ENCODE measurements around the gene SLC39A5.
A peak's percentile ranks its signal among the peaks of the same experiment; 100 is the strongest.
"Not testable (repeated sequence)": the region's sequence is repeated elsewhere in the genome, so short reads cannot be mapped to it uniquely, and the experiment has no call there.

Gene SLC39A5

DNA sequence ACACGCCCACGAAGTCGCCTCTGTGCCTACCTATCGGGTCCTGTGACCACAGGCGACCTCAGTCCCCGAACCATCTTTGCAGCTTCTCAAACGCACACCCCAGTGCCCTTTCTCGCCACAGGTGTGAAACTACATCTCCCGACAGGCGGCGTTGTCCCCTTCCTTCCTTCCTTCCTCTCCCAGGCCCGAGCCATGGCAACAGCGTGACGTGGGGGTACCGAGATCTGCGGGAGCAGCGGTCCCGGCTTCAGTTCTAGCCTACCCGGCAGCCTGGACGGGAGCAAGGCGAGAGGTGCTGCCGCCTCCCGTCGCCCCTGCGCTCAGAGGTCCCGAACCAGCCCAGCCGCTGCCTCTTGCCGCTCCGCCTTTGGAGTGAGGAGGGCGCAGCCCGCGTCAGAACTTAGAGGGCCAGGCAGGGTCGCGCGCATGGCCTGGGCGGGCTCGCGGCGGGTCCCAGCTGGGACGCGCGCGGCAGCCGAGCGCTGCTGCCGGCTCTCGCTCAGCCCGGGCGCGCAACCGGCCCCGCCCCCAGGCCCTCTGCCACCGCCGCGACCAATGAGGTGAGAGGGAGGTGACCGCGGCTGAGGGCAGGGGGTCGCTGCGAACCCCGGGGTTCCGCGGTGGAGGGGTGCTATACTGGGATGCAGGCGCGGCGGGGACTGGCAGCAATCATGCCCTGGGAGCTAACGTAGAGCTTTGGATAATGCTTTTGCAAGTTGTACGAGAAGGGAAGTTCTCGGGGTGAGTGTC is 37.0 kb downstream of the SLC39A5 start, which contains the start of gene COQ10A:
TSS of gene COQ10A (plus strand) at position 250 of the 750 bp plus-strand sequence. CDS start at position 427, 177 bp downstream.
- TF ChIP-seq POLR2AphosphoS5 (IDR thresholded peaks at IDR 0.05; ENCODE audit: borderline replicate concordance, low read depth, low read length) = peak; percentile 78; the same call in 1 of the 2 replicates
- no peak for TF ChIP-seq FOXP2 (optimal IDR thresholded peaks at IDR 0.05; ENCODE audit: control extremely low read depth, extremely low read length, insufficient read depth)
- DNase-seq (ENCODE audit: low read depth, low spot score) = no peak
- H3K27ac ChIP-seq = no peak within 1 kb of the TSS
- H3K36me3 ChIP-seq (ENCODE audit: insufficient read depth, low read length) = peaks cover 18% of the 10 kb centered on the region
- peak within 1 kb of the TSS; percentile 96 for H3K4me3 ChIP-seq
- H3K9ac ChIP-seq (ENCODE audit: insufficient read length) = peak within 1 kb of the TSS; percentile 74
- H3K9me3 ChIP-seq (ENCODE audit: low read depth, low read length) = no peaks in the 10 kb centered on the region

DNA sequence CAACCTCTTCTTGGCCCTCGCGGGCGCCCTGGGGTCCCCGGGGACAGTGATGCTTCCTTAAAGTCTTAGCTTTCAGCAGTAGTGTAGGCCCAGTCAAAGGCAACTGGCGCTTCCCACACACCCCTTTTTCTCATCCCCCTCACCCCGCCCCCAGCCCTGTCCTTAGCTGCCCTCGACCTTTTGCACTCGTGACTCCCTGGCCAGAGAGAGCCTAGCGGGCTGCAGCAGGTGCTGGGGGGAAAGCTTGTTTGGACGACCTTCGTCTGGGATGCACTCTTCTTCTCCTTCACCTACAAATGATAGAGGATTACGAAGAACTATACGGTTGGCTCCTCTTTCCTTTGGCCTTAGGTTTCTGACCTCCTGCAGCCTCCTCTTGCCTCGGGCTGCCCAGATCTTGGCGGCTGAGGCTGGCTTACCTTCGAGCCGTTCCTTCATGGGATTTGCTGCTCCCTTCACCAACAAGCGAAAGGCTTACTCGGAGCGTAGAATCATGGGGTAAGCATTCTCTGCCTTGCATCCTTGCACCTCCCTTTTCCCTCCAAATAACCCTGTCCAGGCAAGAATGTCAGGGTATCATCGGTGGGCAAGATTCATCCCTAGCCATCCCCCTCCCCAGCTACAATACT is 37.7 kb downstream of the SLC39A5 start:
- no peak for DNase-seq (ENCODE audit: low read depth, low spot score)
- TF ChIP-seq EZH2 (IDR thresholded peaks at IDR 0.05) (no peak), FOXP2 (optimal IDR thresholded peaks at IDR 0.05; ENCODE audit: control extremely low read depth, extremely low read length, insufficient read depth) (no peak), POLR2AphosphoS5 (IDR thresholded peaks at IDR 0.05; ENCODE audit: borderline replicate concordance, low read depth, low read length) (no peak)
- Histone ChIP-seq H3K4me3 (peak overlapping the region; percentile 96), H3K9me3 (ENCODE audit: low read depth, low read length) (no peaks in the 10 kb centered on the region), H3K9ac (ENCODE audit: insufficient read length) (no peak overlapping the region), H3K36me3 (ENCODE audit: insufficient read depth, low read length) (peaks cover 18% of the 10 kb centered on the region), H3K27ac (no peak overlapping the region)

DNA sequence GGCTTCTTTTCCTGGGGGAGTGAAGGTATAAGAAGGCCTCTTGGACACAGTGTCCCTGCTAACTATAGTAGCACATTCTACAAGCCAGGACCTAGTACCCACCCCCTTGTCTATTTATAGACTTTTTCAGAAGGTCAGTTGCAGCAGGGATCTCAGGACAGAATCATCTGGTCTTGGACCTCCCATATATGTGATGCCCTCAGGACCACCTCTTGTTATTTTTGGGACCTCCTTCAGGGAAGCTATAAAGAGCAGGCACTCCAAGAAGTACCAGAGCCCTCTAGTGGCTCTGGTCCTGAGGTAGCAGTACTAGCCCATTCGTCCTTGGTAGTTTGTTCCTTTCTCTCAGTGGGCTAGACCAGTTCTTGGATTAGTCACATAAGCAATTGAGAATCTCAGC is 41.2 kb downstream of the SLC39A5 start:
- DNase-seq (ENCODE audit: low read depth, low spot score) = no peak
- TF ChIP-seq FOXP2 (optimal IDR thresholded peaks at IDR 0.05; ENCODE audit: control extremely low read depth, extremely low read length, insufficient read depth) (no peak), EZH2 (IDR thresholded peaks at IDR 0.05) (no peak), POLR2AphosphoS5 (IDR thresholded peaks at IDR 0.05; ENCODE audit: borderline replicate concordance, low read depth, low read length) (no peak)

DNA sequence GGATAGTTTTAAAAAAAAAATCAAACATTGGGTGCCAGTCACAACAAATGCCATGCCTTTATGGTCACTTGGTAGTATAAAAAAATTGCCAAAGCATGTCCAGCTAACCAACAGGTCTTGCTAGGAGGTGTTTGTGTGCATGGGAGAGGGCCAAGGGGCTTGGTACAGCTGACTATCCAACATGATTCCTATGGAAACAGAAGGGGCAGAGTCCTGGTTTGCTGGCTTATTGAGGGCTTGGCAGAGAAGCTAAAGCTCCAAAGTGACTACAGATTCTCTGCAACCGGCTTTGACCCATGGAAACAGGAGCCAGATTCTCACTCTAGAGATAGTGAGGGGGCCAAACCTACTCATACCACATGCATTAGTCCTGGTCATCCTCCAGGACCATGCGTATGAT is 42.6 kb downstream of the SLC39A5 start:
- H3K36me3 ChIP-seq (ENCODE audit: insufficient read depth, low read length) = peaks cover 60% of the 10 kb centered on the region
- not testable (repeated sequence) for H3K4me3 ChIP-seq; DNase-seq (ENCODE audit: low read depth, low spot score); H3K9ac ChIP-seq (ENCODE audit: insufficient read length); H3K9me3 ChIP-seq (ENCODE audit: low read depth, low read length); H3K27ac ChIP-seq

More for the DNA sequence above, 41.2 kb downstream of the SLC39A5 start:
- Histone ChIP-seq H3K9me3 (ENCODE audit: low read depth, low read length) (no peaks in the 10 kb centered on the region), H3K27ac (peak overlapping the region; percentile 54; the same call in 1 of the 2 replicates), H3K36me3 (ENCODE audit: insufficient read depth, low read length) (peaks cover 50% of the 10 kb centered on the region), H3K9ac (ENCODE audit: insufficient read length) (no peak overlapping the region), H3K4me3 (no peak overlapping the region)

DNA sequence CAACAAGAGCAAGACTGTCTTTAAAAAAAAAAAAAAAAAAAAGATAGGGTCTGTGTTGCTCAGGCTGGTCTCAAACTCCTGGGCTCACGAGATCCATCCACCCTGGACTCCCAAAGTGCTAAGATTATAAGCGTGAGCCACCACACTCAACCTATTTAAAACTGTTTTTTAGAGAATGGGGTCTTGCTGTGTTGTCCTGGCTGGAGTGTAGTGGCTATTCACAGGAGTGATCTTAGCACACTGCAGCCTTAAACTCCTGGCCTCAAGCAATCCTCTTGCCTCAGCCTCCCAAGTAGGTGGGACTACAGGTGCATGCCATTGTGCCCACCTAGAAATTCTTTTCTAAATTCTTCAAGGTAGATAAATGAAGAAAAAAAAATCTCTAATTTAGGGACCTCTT is 44.4 kb downstream of the SLC39A5 start:
- no peak overlapping the region for H3K4me3 ChIP-seq
- H3K9ac ChIP-seq (ENCODE audit: insufficient read length) = no peak overlapping the region
- peaks cover 77% of the 10 kb centered on the region for H3K36me3 ChIP-seq (ENCODE audit: insufficient read depth, low read length)
- no peak for DNase-seq (ENCODE audit: low read depth, low spot score)
- H3K27ac ChIP-seq = no peak overlapping the region
- no peak for TF ChIP-seq EZH2 (IDR thresholded peaks at IDR 0.05)
- no peak for TF ChIP-seq POLR2AphosphoS5 (IDR thresholded peaks at IDR 0.05; ENCODE audit: borderline replicate concordance, low read depth, low read length)
- TF ChIP-seq FOXP2 (optimal IDR thresholded peaks at IDR 0.05; ENCODE audit: control extremely low read depth, extremely low read length, insufficient read depth) = no peak
- H3K9me3 ChIP-seq (ENCODE audit: low read depth, low read length) = no peaks in the 10 kb centered on the region

DNA sequence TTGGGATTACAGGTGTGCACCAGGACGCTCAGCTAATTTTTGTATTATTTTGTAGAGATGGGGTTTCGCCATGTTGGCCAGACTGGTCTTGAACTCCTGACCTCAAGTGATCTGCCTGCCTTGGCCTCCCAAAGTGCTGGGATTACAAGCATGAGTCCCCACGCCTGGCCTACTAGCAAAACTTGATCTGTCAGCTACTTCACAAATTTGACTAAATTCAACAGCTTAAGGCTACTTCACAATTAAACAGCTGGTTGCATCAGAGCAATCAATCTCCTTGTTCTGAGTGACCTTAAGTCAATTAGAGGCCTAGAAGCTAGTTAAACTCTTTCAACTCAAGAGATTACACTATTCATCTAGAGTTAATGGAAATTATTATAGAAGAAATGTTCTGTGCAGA is 49.1 kb downstream of the SLC39A5 start:
- Histone ChIP-seq H3K9ac (ENCODE audit: insufficient read length) (no peak overlapping the region), H3K4me3 (no peak overlapping the region), H3K36me3 (ENCODE audit: insufficient read depth, low read length) (peaks cover 87% of the 10 kb centered on the region), H3K27ac (no peak overlapping the region), H3K9me3 (ENCODE audit: low read depth, low read length) (no peaks in the 10 kb centered on the region)
- no peak for DNase-seq (ENCODE audit: low read depth, low spot score)
- TF ChIP-seq POLR2AphosphoS5 (IDR thresholded peaks at IDR 0.05; ENCODE audit: borderline replicate concordance, low read depth, low read length) (no peak), EZH2 (IDR thresholded peaks at IDR 0.05) (no peak), FOXP2 (optimal IDR thresholded peaks at IDR 0.05; ENCODE audit: control extremely low read depth, extremely low read length, insufficient read depth) (no peak)

DNA sequence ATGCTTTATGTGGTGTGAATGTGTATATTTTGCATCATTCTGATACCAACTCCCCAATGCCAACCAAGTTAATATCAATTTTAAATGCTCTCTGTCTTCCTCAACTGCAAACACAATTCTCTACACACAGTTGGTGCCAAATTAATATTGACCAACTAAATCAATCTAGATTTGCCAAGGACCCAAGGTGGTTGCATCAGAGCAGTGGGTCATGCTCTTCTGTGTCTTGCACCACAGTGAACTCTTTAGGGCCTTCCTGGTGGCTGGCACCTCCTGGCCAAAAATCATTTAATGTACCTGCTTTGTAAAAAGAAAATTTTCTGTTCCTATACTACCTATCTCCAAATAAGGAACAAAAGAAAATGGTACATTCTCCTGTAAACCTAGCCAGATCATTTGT is 51.0 kb downstream of the SLC39A5 start:
- 0 out of 2 replicates have a peak overlapping the region, but pooled peaks have one; percentile 4 for H3K27ac ChIP-seq
- H3K9ac ChIP-seq (ENCODE audit: insufficient read length) = no peak overlapping the region
- TF ChIP-seq EZH2 (IDR thresholded peaks at IDR 0.05) (no peak), POLR2AphosphoS5 (IDR thresholded peaks at IDR 0.05; ENCODE audit: borderline replicate concordance, low read depth, low read length) (no peak), FOXP2 (optimal IDR thresholded peaks at IDR 0.05; ENCODE audit: control extremely low read depth, extremely low read length, insufficient read depth) (no peak)
- no peaks in the 10 kb centered on the region for H3K9me3 ChIP-seq (ENCODE audit: low read depth, low read length)
- peaks cover 80% of the 10 kb centered on the region for H3K36me3 ChIP-seq (ENCODE audit: insufficient read depth, low read length)
- H3K4me3 ChIP-seq = no peak overlapping the region
- DNase-seq (ENCODE audit: low read depth, low spot score) = no peak

DNA sequence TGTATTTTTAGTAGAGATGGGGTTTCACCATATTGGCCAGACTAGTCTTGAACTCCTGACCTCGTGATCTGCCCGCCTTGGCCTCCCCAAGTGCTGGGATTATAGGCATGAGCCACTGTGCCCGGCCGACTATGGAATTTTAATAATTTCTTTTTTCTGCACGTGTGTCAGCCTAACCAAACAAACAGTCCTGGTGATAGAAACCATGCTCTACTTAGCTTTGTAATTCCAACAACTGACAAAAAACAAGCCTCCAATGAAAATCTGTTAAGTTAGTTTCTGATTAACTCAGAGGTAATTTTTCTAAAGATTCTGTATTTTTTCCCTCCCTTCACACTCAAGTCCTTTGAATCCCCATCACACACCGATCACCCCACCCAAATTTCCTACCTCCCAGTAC is 52.2 kb downstream of the SLC39A5 start:
- no peak for TF ChIP-seq EZH2 (IDR thresholded peaks at IDR 0.05)
- no peak overlapping the region for H3K4me3 ChIP-seq
- peaks cover 79% of the 10 kb centered on the region for H3K36me3 ChIP-seq (ENCODE audit: insufficient read depth, low read length)
- no peak for DNase-seq (ENCODE audit: low read depth, low spot score)
- H3K27ac ChIP-seq = no peak overlapping the region
- no peaks in the 10 kb centered on the region for H3K9me3 ChIP-seq (ENCODE audit: low read depth, low read length)
- H3K9ac ChIP-seq (ENCODE audit: insufficient read length) = no peak overlapping the region

DNA sequence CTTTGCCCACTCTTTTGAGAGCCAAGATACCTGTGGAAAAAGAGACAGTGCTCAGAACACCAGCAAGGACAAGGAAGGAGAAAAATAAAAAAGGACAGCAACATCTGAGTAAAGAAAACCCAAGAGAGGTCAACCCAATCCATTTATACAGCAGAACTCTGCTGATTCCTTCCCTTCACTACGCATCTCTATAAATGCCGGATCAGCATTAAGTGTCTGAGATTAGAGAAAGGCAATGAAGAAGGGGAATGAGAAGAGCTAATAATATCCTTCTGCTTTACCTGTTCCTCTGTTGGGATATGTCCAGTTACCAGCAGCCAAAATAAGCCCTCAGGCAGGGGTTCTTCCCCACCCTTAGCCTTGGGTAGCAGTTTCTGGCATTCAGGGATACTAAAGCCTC is 52.7 kb downstream of the SLC39A5 start:
- no peak overlapping the region for H3K4me3 ChIP-seq
- no peak overlapping the region for H3K27ac ChIP-seq
- no peak overlapping the region for H3K9ac ChIP-seq (ENCODE audit: insufficient read length)
- no peak for DNase-seq (ENCODE audit: low read depth, low spot score)
- peaks cover 76% of the 10 kb centered on the region for H3K36me3 ChIP-seq (ENCODE audit: insufficient read depth, low read length)
- H3K9me3 ChIP-seq (ENCODE audit: low read depth, low read length) = no peaks in the 10 kb centered on the region
- TF ChIP-seq FOXP2 (optimal IDR thresholded peaks at IDR 0.05; ENCODE audit: control extremely low read depth, extremely low read length, insufficient read depth) (no peak), POLR2AphosphoS5 (IDR thresholded peaks at IDR 0.05; ENCODE audit: borderline replicate concordance, low read depth, low read length) (no peak), EZH2 (IDR thresholded peaks at IDR 0.05) (no peak)

DNA sequence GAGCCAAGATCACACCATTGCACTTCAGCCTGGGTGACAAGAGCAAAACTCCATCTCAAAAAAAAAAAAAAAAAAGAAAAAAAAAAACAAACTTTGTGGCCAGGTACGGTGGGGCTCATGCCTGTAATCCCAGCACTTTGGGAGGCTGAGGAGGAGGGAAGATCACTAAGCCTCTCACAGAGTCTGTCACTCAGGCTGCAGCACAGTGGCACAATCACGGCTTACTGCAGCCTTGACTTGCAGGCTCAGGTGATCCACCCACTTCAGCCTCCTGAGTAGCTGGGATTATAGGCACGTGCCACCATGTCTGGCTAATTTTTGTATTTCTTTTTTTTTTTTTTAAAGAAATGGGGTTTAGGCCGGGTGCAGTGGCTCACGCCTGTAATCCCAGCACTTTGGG is 54.4 kb downstream of the SLC39A5 start:
- H3K9ac ChIP-seq (ENCODE audit: insufficient read length); DNase-seq (ENCODE audit: low read depth, low spot score); H3K27ac ChIP-seq; H3K9me3 ChIP-seq (ENCODE audit: low read depth, low read length); H3K4me3 ChIP-seq: not testable (repeated sequence)
- H3K36me3 ChIP-seq (ENCODE audit: insufficient read depth, low read length) = peaks cover 63% of the 10 kb centered on the region
